Measurements from ENCODE around the gene USHBP1.

The USHBP1 gene

GRCh38 chr19:17210296-17210695, 54.2 kb downstream of the USHBP1 start:
- DNase-seq = no peak

- no peak for DNase-seq
Observed at GRCh38 chr19:17209126-17210036, 55.2 kb downstream of the USHBP1 start.

- no peak for DNase-seq
Observed at GRCh38 chr19:17206736-17207581, 57.6 kb downstream of the USHBP1 start.

GRCh38 chr19:17205237-17206140, 59.1 kb downstream of the USHBP1 start:
- peak; percentile 52 for DNase-seq

GRCh38 chr19:17202713-17203112, 61.8 kb downstream of the USHBP1 start:
- no peak for DNase-seq

GRCh38 chr19:17202249-17202648, 62.3 kb downstream of the USHBP1 start:
- no peak for DNase-seq

- no peak for DNase-seq
Observed at GRCh38 chr19:17200408-17201079, 64.0 kb downstream of the USHBP1 start.
